GM19239 (cell line): ENCODE results near the gene SLC28A3.
"Not testable (repeated sequence)": the region's sequence is repeated elsewhere in the genome, so short reads cannot be mapped to it uniquely, and the experiment has no call there.

Source experiments
- DNase-seq: peaks from one replicate; pipeline ENCODE4 v3.0.0; 2011; ENCODE audit warnings: low spot score; ENCODE audit not compliant: insufficient read length
- FAIRE-seq: peaks from 2 replicates; lab custom pipeline; 2011; peaks lifted over from hg19 to GRCh38; lab: Jason Lieb, UNC

The SLC28A3 gene

GRCh38 chr9:84340535-84340934, at the start of gene SLC28A3:
SLC28A3 (minus strand) TSS chr9:84340758; CDS start chr9:84340633, 125 bp downstream.
- DNase-seq (no peak), FAIRE-seq (no peak)

GRCh38 chr9:84390254-84390653, 49.7 kb upstream of the SLC28A3 start:
- FAIRE-seq, result not testable (repeated sequence)

GRCh38 chr9:84387821-84388220, 47.3 kb upstream of the SLC28A3 start:
- DNase-seq (no peak), FAIRE-seq (no peak)

More at GRCh38 chr9:84390254-84390653, 49.7 kb upstream of the SLC28A3 start:
- not testable (repeated sequence) for DNase-seq

GRCh38 chr9:84386753-84387152, 46.2 kb upstream of the SLC28A3 start:
- no peak for FAIRE-seq

GRCh38 chr9:84385386-84386040, 45.0 kb upstream of the SLC28A3 start:
- FAIRE-seq, result no peak
- DNase-seq, result no peak

More at GRCh38 chr9:84386753-84387152, 46.2 kb upstream of the SLC28A3 start:
- DNase-seq, result no peak

GRCh38 chr9:84384617-84385016, 44.1 kb upstream of the SLC28A3 start:
- FAIRE-seq, result no peak

GRCh38 chr9:84383178-84383577, 42.6 kb upstream of the SLC28A3 start:
- FAIRE-seq (no peak), DNase-seq (no peak)

More at GRCh38 chr9:84384617-84385016, 44.1 kb upstream of the SLC28A3 start:
- DNase-seq, result no peak

GRCh38 chr9:84382720-84383119, 42.2 kb upstream of the SLC28A3 start:
- no peak for DNase-seq
- no peak for FAIRE-seq

- DNase-seq (no peak), FAIRE-seq (no peak)
These were observed 41.0 kb upstream of the SLC28A3 start for GRCh38 chr9:84381508-84381907.

GRCh38 chr9:84379740-84380139, 39.2 kb upstream of the SLC28A3 start:
- FAIRE-seq (no peak), DNase-seq (no peak)

- FAIRE-seq, result no peak
- no peak for DNase-seq
These were observed 35.4 kb upstream of the SLC28A3 start for GRCh38 chr9:84375954-84376353.

- FAIRE-seq, result no peak
These were observed 34.0 kb upstream of the SLC28A3 start for GRCh38 chr9:84374516-84374915.

GRCh38 chr9:84374013-84374412, 33.5 kb upstream of the SLC28A3 start:
- DNase-seq (no peak), FAIRE-seq (no peak)

More at GRCh38 chr9:84374516-84374915, 34.0 kb upstream of the SLC28A3 start:
- DNase-seq, result no peak

- DNase-seq (no peak), FAIRE-seq (no peak)
These were observed 31.2 kb upstream of the SLC28A3 start for GRCh38 chr9:84371737-84372136.

GRCh38 chr9:84368601-84369000, 28.0 kb upstream of the SLC28A3 start:
- DNase-seq (no peak), FAIRE-seq (no peak)

- DNase-seq, FAIRE-seq: not testable (repeated sequence)
These were observed 27.2 kb upstream of the SLC28A3 start for GRCh38 chr9:84367726-84368125.

- no peak for FAIRE-seq
- DNase-seq, result no peak
These were observed 26.1 kb upstream of the SLC28A3 start for GRCh38 chr9:84366683-84367082.

- not testable (repeated sequence) for DNase-seq, FAIRE-seq
These were observed 24.4 kb upstream of the SLC28A3 start for GRCh38 chr9:84364894-84365490.

GRCh38 chr9:84361645-84362044, 21.1 kb upstream of the SLC28A3 start:
- no peak for DNase-seq

GRCh38 chr9:84357275-84357674, 16.7 kb upstream of the SLC28A3 start:
- DNase-seq (no peak), FAIRE-seq (no peak)

More at GRCh38 chr9:84361645-84362044, 21.1 kb upstream of the SLC28A3 start:
- FAIRE-seq, result no peak

- DNase-seq (no peak), FAIRE-seq (no peak)
These were observed 13.5 kb upstream of the SLC28A3 start for GRCh38 chr9:84354035-84354434.

GRCh38 chr9:84349671-84350070, 9.1 kb upstream of the SLC28A3 start:
- DNase-seq, result no peak

More at GRCh38 chr9:84349671-84350070, 9.1 kb upstream of the SLC28A3 start:
- no peak for FAIRE-seq
